HEK293T (cell line): ENCODE measurements around the gene ZNF536.

Source experiments
- CTCF ChIA-PET: fragments of 350-600 bp; formaldehyde crosslinking; extraction: SDS; loops from one replicate; lab custom pipeline; 2021; ENCODE audit warnings: antibody characterized with exemption, inconsistent platforms; lab: Yijun Ruan, JAX
- POLR2A ChIA-PET: fragments of 350-600 bp; formaldehyde crosslinking; extraction: SDS; loops from one replicate; lab custom pipeline; 2020; ENCODE audit warnings: antibody characterized with exemption, inconsistent platforms; lab: Yijun Ruan, JAX
- DNase-seq: peaks from one replicate; pipeline ENCODE4 v3.0.0; 2012; ENCODE audit warnings: mixed read lengths; ENCODE audit errors: extremely low spot score
- ARNT ChIP-seq: fragments of 450-650 bp; IDR thresholded peaks from 2 replicates; pipeline ENCODE4 v1.6.1; 2017; ENCODE audit warnings: mild to moderate bottlenecking
- BHLHE40 ChIP-seq: fragments of 450-650 bp; IDR thresholded peaks from 2 replicates; pipeline ENCODE4 v1.6.1; 2016; ENCODE audit warnings: mild to moderate bottlenecking, moderate library complexity, borderline replicate concordance
- CTBP1 ChIP-seq: fragments of 450-650 bp; IDR thresholded peaks from 2 replicates; pipeline ENCODE4 v1.6.1; 2016; ENCODE audit warnings: borderline replicate concordance
- ELF4 ChIP-seq: fragments of 450-650 bp; IDR thresholded peaks from 2 replicates; pipeline ENCODE4 v1.6.1; 2017; ENCODE audit warnings: antibody characterized with exemption
- FOXA1 ChIP-seq: fragments of 450-650 bp; IDR thresholded peaks from 2 replicates; pipeline ENCODE4 v1.6.1; 2016; ENCODE audit warnings: mild to moderate bottlenecking
- FOXK2 ChIP-seq: fragments of 450-650 bp; IDR thresholded peaks from 2 replicates; pipeline ENCODE4 v1.6.1; 2016; ENCODE audit warnings: mild to moderate bottlenecking
- FOXM1 ChIP-seq: fragments of 450-650 bp; IDR thresholded peaks from 2 replicates; pipeline ENCODE4 v1.6.1; 2017; ENCODE audit warnings: mild to moderate bottlenecking, borderline replicate concordance
- HDGF ChIP-seq: fragments of 450-650 bp; IDR thresholded peaks from 2 replicates; pipeline ENCODE4 v1.6.1; 2017; ENCODE audit warnings: antibody characterized with exemption, borderline replicate concordance
- L3MBTL2 ChIP-seq: fragments of 450-650 bp; conservative IDR thresholded peaks from 2 replicates; pipeline ENCODE4 v1.6.1; 2016; ENCODE audit warnings: mild to moderate bottlenecking
- LEF1 ChIP-seq: fragments of 450-650 bp; IDR thresholded peaks from 2 replicates; pipeline ENCODE4 v1.6.1; 2017; ENCODE audit warnings: mild to moderate bottlenecking, borderline replicate concordance
- NFRKB ChIP-seq: fragments of 450-650 bp; IDR thresholded peaks from 2 replicates; pipeline ENCODE4 v1.6.1; 2016; ENCODE audit warnings: mild to moderate bottlenecking, moderate library complexity
- SP1 ChIP-seq: fragments of 450-650 bp; IDR thresholded peaks from 2 replicates; pipeline ENCODE4 v1.6.1; 2017
- SUZ12 ChIP-seq: fragments of 450-650 bp; IDR thresholded peaks from 2 replicates; pipeline ENCODE4 v1.6.1; 2016; ENCODE audit warnings: mild to moderate bottlenecking
- TARDBP ChIP-seq: fragments of 450-650 bp; IDR thresholded peaks from 2 replicates; pipeline ENCODE4 v1.6.1; 2016
- ZNF384 ChIP-seq: fragments of 450-650 bp; IDR thresholded peaks from 2 replicates; pipeline ENCODE4 v1.6.1; 2016
- TF ChIP-seq, protein P1 (sequence below): fragments of 450-650 bp; IDR thresholded peaks from 2 replicates; pipeline ENCODE4 v1.6.1; 2016

ZNF536 gene

GRCh38 chr19:30567536-30568232 lies 195.5 kb downstream of the ZNF536 start:
- TF ChIP-seq HDGF: no peak
- TF ChIP-seq, protein P1, sequence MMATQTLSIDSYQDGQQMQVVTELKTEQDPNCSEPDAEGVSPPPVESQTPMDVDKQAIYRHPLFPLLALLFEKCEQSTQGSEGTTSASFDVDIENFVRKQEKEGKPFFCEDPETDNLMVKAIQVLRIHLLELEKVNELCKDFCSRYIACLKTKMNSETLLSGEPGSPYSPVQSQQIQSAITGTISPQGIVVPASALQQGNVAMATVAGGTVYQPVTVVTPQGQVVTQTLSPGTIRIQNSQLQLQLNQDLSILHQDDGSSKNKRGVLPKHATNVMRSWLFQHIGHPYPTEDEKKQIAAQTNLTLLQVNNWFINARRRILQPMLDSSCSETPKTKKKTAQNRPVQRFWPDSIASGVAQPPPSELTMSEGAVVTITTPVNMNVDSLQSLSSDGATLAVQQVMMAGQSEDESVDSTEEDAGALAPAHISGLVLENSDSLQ: no peak
- TF ChIP-seq TARDBP: no peak
- no peak for TF ChIP-seq SUZ12
- no peak for TF ChIP-seq ZNF384
- TF ChIP-seq ELF4: no peak
- no peak for TF ChIP-seq FOXK2
- TF ChIP-seq BHLHE40: no peak
- no peak for TF ChIP-seq ARNT
- TF ChIP-seq SP1: no peak
- TF ChIP-seq CTBP1: no peak
- TF ChIP-seq LEF1: no peak
- TF ChIP-seq FOXM1: no peak
- TF ChIP-seq FOXA1: no peak
- no peak for TF ChIP-seq NFRKB
- TF ChIP-seq L3MBTL2: no peak
- CTCF ChIA-PET: no interaction called here
- POLR2A ChIA-PET: no interaction called here
- no peak for DNase-seq

- ChIA-PET POLR2A (no interaction called here), CTCF (no interaction called here)
- DNase-seq: no peak
- no peak for TF ChIP-seq LEF1
- TF ChIP-seq BHLHE40: no peak
- no peak for TF ChIP-seq FOXK2
- TF ChIP-seq ELF4: no peak
- TF ChIP-seq, protein P1: no peak
- TF ChIP-seq HDGF: no peak
- TF ChIP-seq SUZ12: no peak
- no peak for TF ChIP-seq ZNF384
- TF ChIP-seq FOXM1: no peak
- TF ChIP-seq ARNT: no peak
- TF ChIP-seq CTBP1: no peak
- TF ChIP-seq L3MBTL2: no peak
- TF ChIP-seq NFRKB: no peak
These were observed 198.0 kb downstream of the ZNF536 start for GRCh38 chr19:30570194-30570593.

DNA sequence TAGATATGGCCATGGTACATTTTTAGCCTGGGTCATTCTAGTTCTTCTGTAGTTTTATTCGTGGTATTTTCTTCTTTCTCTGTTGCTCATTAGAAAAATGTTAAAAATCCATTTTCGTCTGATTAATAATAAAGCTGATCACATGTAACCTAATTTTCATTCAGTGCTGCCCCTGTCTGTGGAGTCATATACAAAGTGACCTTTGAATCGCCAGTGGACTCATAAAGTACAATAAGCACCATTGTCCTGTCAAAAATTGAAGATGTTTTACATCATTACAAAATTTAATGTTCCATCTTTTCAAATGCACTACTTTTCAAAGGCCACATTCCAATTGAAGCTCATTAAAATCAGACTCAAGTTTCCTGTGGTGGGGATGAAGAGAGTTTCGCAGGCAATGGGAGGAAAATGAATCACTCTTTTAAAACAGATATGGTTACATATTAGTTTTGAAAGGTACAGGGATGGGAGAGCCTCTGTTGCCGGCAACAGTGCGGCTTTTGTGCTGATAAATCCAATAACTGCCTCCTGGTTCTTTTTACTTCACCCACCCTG lies 205.4 kb downstream of the ZNF536 start:
- ChIA-PET CTCF (interaction anchor here (0.6 kb wide), 1 partner anchor 89 kb away, joined by 3 read pairs; no protein-coding TSS in a partner anchor), POLR2A (interaction anchor here (0.7 kb wide), 1 partner anchor 399 kb away, joined by 3 read pairs; no protein-coding TSS in a partner anchor)
- no peak for DNase-seq
- TF ChIP-seq FOXK2: no peak
- TF ChIP-seq L3MBTL2: no peak
- no peak for TF ChIP-seq ELF4
- TF ChIP-seq LEF1: no peak
- no peak for TF ChIP-seq CTBP1
- no peak for TF ChIP-seq TARDBP
- no peak for TF ChIP-seq HDGF
- TF ChIP-seq, protein P1: no peak
- no peak for TF ChIP-seq FOXA1
- TF ChIP-seq NFRKB: no peak
- no peak for TF ChIP-seq SP1
- no peak for TF ChIP-seq FOXM1
- no peak for TF ChIP-seq BHLHE40
- no peak for TF ChIP-seq ARNT
- no peak for TF ChIP-seq ZNF384
- no peak for TF ChIP-seq SUZ12

GRCh38 chr19:30579419-30579818 lies 207.2 kb downstream of the ZNF536 start:
- CTCF ChIA-PET: no interaction called here

More at GRCh38 chr19:30579419-30579818, 207.2 kb downstream of the ZNF536 start:
- TF ChIP-seq TARDBP (no peak), CTBP1 (no peak), ARNT (no peak), NFRKB (no peak), SUZ12 (no peak), HDGF (no peak), FOXM1 (no peak), ZNF384 (no peak), SP1 (no peak), LEF1 (no peak), L3MBTL2 (no peak), ELF4 (no peak), BHLHE40 (no peak), FOXA1 (no peak), FOXK2 (no peak)
- TF ChIP-seq, protein P1: no peak
- POLR2A ChIA-PET: no interaction called here
- DNase-seq: no peak
